ENCODE measurements around the gene VWF.

DNA sequence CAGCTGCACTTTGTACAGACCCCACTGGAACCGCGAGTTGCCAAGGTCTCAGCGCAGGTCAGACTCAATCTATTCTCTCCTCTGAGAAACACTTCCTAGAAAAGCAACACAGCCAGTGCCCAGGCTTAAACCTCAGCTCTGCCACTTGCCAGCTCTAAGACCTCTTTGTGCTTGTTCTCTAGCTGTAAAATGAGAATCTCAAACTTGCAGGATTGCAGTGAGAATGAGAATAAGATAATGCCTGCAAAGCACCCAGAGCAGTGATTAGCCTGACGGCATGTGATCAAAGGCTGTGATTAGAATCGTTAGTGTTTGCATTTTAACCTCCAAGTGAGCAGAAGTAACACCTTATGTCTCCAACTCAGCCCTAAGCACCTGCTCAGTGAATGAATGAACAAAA lies 200.7 kb downstream of the VWF start:
- TF ChIP-seq EZH2 (IDR thresholded peaks at IDR 0.05; ENCODE audit: borderline replicate concordance, insufficient read depth, low read depth, low read length, poor library complexity, severe bottlenecking) (no peak), CTCF (IDR thresholded peaks at IDR 0.05) (no peak)
